Esophagus squamous epithelium (tissue), 4 donors: ENCODE results near the gene GP1BB.

Source experiments
- POLR2A ChIP-seq, 4 donors: fragments of 450-650 bp; IDR thresholded peaks; one replicate each; pipeline ENCODE4 v1.6.1; 2017; ENCODE audit warnings: antibody characterized with exemption in 4 of 4, mild to moderate bottlenecking in 4 of 4, moderate library complexity in 3 of 4
- TF ChIP-seq, protein P1 (sequence below), 6 experiments: fragments of 450-650 bp in 4 of 6; fragments of 200-600 bp in 2 of 6; sonication (generic) in 2 of 6; IDR thresholded peaks; one replicate each; pipeline ENCODE4 v1.5.1; 2016 to 2019; ENCODE audit warnings: antibody characterized with exemption in 6 of 6, mild to moderate bottlenecking in 4 of 6, moderate library complexity in 4 of 6

- TF ChIP-seq, protein P1, sequence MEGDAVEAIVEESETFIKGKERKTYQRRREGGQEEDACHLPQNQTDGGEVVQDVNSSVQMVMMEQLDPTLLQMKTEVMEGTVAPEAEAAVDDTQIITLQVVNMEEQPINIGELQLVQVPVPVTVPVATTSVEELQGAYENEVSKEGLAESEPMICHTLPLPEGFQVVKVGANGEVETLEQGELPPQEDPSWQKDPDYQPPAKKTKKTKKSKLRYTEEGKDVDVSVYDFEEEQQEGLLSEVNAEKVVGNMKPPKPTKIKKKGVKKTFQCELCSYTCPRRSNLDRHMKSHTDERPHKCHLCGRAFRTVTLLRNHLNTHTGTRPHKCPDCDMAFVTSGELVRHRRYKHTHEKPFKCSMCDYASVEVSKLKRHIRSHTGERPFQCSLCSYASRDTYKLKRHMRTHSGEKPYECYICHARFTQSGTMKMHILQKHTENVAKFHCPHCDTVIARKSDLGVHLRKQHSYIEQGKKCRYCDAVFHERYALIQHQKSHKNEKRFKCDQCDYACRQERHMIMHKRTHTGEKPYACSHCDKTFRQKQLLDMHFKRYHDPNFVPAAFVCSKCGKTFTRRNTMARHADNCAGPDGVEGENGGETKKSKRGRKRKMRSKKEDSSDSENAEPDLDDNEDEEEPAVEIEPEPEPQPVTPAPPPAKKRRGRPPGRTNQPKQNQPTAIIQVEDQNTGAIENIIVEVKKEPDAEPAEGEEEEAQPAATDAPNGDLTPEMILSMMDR (IDR thresholded peaks at IDR 0.05), result no peak
- no peak for TF ChIP-seq POLR2A (IDR thresholded peaks at IDR 0.05)
Measured at GRCh38 chr22:19678949-19679521, 44.3 kb upstream of the GP1BB start.
